A549 treated with RU486 at 1 μM for 4 hours (cell line): ENCODE measurements around the gene ISCU. TPM values are rescaled to one million over a fixed set of nuclear protein-coding genes. Genes with fewer than 3 reads are reported as not detected.

Experiments
- total RNA-seq: library from RNA; stranded (reverse); fragments of 200-300 nt; extraction: Qiagen RNA extraction; gene quantifications from 5 replicates; pipeline ENCODE4 v1.2.3, GENCODE V29; 2022; ENCODE audit warnings: low read depth

ISCU gene
- total RNA-seq: 90.4 to 105 TPM (median 95.4 TPM) in 5 replicates

DNA sequence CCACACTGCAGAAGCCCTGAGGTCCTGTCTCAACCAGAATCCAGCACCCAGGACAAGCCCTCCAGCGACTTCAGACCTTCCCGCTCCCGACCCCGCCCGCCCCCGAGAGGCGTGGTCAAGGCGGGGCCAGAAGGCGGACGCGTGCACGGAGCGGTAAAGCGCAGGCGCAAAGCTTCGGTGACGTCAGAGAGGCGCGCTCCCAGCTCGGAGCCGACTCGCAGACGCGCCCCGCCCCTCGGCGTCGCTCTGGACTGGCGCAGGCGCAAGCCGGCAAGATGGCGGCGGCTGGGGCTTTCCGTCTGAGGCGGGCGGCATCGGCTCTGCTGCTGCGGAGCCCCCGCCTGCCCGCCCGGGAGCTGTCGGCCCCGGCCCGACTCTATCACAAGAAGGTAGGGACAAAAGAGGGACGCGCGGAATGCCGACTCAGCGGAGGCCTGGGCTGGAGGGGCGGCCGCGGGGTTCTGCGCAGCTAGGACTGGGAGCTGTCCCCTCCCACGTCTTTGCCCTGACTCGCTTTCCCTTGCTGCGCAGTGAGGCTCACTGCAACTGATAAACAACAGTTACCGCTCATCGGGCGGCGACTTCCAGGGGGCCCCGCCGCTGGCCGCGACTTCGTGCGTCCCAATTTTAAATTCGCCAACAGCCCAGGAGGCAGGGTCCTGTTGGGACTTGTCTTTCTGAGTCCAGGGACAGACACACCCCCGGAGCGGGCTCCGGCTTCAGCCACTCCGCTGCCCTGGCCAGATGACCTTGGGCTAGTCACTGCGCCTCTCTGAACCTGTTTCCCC lies at the start of gene ISCU:
Gene ISCU, plus strand, starts transcription at position 249 of the 788 bp plus-strand sequence. Its CDS starts 27 bp downstream, at position 276.

DNA sequence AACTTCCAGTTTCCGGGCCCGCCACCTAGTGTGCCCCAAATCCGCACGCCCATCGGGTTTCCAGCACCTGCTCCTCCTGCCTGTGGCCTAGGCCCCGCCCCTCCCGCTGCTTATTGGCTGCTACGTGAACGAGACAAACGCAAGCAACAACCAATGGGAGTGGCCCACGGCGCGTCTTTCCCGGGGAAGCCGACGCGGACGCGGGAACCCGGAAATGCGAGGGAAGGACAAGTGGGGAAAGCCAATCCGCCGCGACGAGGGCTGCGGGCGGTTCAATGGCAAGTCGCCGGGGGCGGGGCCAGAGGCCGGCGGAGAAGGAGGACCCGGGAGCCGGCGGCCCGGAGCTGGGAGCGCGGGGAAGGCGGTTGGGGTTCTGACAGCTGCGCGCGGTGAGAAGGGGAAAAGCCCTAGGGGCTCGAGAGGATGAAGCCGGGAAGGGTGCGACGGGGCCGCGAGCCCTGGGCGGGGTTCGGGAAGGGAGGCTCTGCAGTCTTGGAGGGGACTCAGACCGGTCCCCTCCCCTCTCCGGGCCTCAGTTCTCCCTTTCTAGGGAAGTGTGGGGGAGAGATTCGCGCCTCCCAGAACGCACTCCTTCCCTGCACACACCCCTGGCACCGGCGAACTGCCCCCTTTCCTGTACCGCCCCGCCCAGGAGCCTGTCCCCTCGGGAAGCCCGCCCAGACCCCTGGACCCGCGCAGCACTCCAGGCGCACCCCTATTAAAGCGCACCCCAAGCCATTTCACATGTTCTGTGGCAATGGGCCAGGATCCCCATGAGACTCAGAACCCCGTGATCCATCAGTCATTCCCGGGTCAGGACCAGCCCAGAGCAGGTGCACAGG lies 47.2 kb upstream of the ISCU start, which contains the start of gene FICD:
Gene FICD, plus strand, starts transcription at position 305 of the 842 bp plus-strand sequence. CDS start 1,696 bp downstream, outside the sequence.

GRCh38 chr12:108560752-108561719 lies 1.4 kb upstream of the ISCU start, which contains the start of gene SART3:
Gene SART3, minus strand, starts transcription at chr12:108561173. Its CDS starts 19 bp downstream, at chr12:108561154.

DNA sequence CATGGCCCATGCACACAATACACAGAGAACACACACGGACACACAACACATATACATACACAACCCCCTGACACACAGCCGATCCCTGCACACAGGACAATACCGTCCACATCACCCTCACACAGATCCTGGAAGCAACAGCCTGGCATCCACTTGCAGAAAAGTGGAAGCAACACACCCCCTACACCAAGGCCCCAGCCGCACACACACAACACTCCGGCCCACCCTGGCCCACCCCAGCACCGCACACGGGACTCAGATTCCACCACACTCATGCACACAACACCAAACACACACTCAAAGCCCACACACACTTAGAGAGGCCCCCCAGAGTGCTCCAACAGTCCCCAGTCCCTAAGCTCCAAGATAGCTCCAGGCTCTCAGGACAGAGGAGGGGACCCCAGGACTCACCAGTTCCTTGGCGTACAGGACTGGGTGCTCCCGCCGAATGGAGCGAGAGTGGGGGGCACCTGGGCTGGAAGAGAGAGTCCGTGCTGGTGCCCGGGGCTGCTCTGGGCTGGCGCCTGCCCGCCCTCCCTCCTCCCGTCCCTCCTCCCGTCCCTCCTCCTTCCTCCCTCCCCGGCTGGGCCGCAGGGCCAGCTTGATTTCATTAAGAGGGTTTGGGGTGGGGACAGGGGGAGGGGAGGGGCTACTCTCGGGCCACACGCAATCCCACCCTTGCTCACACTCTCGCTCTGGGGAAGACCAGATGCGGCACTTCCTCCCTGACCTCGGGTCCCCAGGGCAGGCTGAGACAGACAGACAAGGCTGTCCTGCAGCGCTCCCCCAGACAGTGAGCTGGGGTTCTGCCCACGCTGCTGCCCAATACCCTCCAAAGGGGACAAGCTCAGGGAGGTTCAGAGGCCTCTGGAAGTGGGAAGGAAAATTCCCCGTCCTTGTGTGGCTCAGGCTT lies 35.4 kb downstream of the ISCU start, which contains the start of gene TMEM119:
Gene TMEM119, minus strand, starts transcription at position 526 of the 913 bp plus-strand sequence. CDS start 5,701 bp downstream, outside the sequence.

Other genes with a start within 250 kb of the ISCU start
- gene CMKLR1, start 223.3 kb upstream of the ISCU start, total RNA-seq: not detected in 5 replicates
- 2.6 to 3.5 TPM (median 3.1 TPM) in 5 replicates for gene FICD, start 47.3 kb upstream of the ISCU start, total RNA-seq
- 39.9 to 44.4 TPM (median 42.4 TPM) in 5 replicates for gene SART3, start 1.4 kb upstream of the ISCU start, total RNA-seq
- 0.05 to 0.07 TPM (median 0.05 TPM) in 3 of 5 replicates, not detected in the others for gene TMEM119, start 35.5 kb downstream of the ISCU start, total RNA-seq
- gene SELPLG, start 71.3 kb downstream of the ISCU start, total RNA-seq: 0.95 to 1.1 TPM (median 1.1 TPM) in 5 replicates
- 170 to 198 TPM (median 178 TPM) in 5 replicates for gene CORO1C, start 168.9 kb downstream of the ISCU start, total RNA-seq